GM23338 (cell line): ENCODE results near the gene GGA1. TPM values are rescaled to one million over a fixed set of nuclear protein-coding genes. Genes with fewer than 3 reads are reported as not detected.
A peak's percentile ranks its signal among the peaks of the same experiment; 100 is the strongest.

Experiments
- ATAC-seq: fragments of 200-7000 bp; cut with Tn5 transposase; 3 replicates; pipeline ENCODE4 v1.9.1; 2020
- DNase-seq: peaks from one replicate; pipeline ENCODE4 v3.0.0-alpha.2; 2015; ENCODE audit warnings: low spot score
- H2AFZ ChIP-seq: fragments of 200-600 bp; sonication (generic); 2 replicates; pipeline ENCODE4 v1.8.0; 2016; ENCODE audit warnings: antibody characterized with exemption, mild to moderate bottlenecking, moderate library complexity
- H3F3A ChIP-seq: fragments of 200-600 bp; sonication (generic); replicated peaks from 2 replicates; pipeline ENCODE4 v1.8.0; 2017; ENCODE audit warnings: antibody characterized with exemption, mixed run types, low read depth
- H3K27ac ChIP-seq: fragments of 200-600 bp; sonication (generic); 2 replicates; pipeline ENCODE4 v1.6.1; 2016; ENCODE audit warnings: low read depth
- H3K27me3 ChIP-seq: fragments of 200-600 bp; sonication (generic); 2 replicates; pipeline ENCODE4 v1.8.0; 2016; ENCODE audit warnings: mild to moderate bottlenecking, mixed run types, moderate library complexity; ENCODE audit not compliant: insufficient read depth
- H3K36me3 ChIP-seq: fragments of 200-600 bp; sonication (generic); 2 replicates; pipeline ENCODE4 v1.8.0; 2016; ENCODE audit warnings: mild to moderate bottlenecking; ENCODE audit not compliant: insufficient read depth
- H3K4me1 ChIP-seq: fragments of 200-600 bp; sonication (generic); 2 replicates; pipeline ENCODE4 v1.8.0; 2016; ENCODE audit warnings: mild to moderate bottlenecking, moderate library complexity; ENCODE audit not compliant: insufficient read depth
- H3K4me2 ChIP-seq: fragments of 200-600 bp; sonication (generic); 2 replicates; pipeline ENCODE4 v1.7.1; 2017; ENCODE audit warnings: mixed run types
- H3K4me3 ChIP-seq: fragments of 200-600 bp; sonication (generic); 2 replicates; pipeline ENCODE4 v1.6.1; 2016; ENCODE audit warnings: mixed run types
- H3K79me2 ChIP-seq: fragments of 200-600 bp; sonication (generic); replicated peaks from 2 replicates; pipeline ENCODE4 v1.8.0; 2017; ENCODE audit warnings: mild to moderate bottlenecking; ENCODE audit not compliant: insufficient read depth
- H3K9me2 ChIP-seq: fragments of 200-600 bp; sonication (generic); 2 replicates; pipeline ENCODE4 v1.8.0; 2017; ENCODE audit not compliant: insufficient read depth
- H4K20me1 ChIP-seq: fragments of 200-600 bp; sonication (generic); replicated peaks from 2 replicates; pipeline ENCODE4 v1.8.0; 2017; ENCODE audit warnings: mild to moderate bottlenecking; ENCODE audit not compliant: insufficient read depth
- H3K27ac Mint-ChIP-seq: 2 replicates; pipeline ENCODE4 v1.8.0; 2020; ENCODE audit warnings: inconsistent platforms, mild to moderate bottlenecking, moderate library complexity, mixed read lengths
- H3K27me3 Mint-ChIP-seq: 3 replicates; pipeline ENCODE4 v1.8.0; 2022; ENCODE audit warnings: low read depth, mild to moderate bottlenecking, moderate library complexity, mixed read lengths, inconsistent platforms; ENCODE audit not compliant: insufficient read depth, poor library complexity
- H3K36me3 Mint-ChIP-seq: 3 replicates; pipeline ENCODE4 v1.8.0; 2021; ENCODE audit warnings: low read depth, mild to moderate bottlenecking, inconsistent platforms, moderate library complexity, mixed read lengths
- H3K4me1 Mint-ChIP-seq: 3 replicates; pipeline ENCODE4 v1.8.0; 2020; ENCODE audit warnings: mild to moderate bottlenecking, inconsistent platforms, mixed read lengths
- H3K4me3 Mint-ChIP-seq: 3 replicates; pipeline ENCODE4 v1.8.0; 2021; ENCODE audit warnings: moderate library complexity, mild to moderate bottlenecking, inconsistent platforms, mixed read lengths
- H3K9me3 Mint-ChIP-seq: 3 replicates; pipeline ENCODE4 v1.8.0; 2020; ENCODE audit warnings: moderate library complexity, mild to moderate bottlenecking, inconsistent platforms, mixed read lengths
- EZH2 ChIP-seq: fragments of 200-600 bp; sonication (generic); IDR thresholded peaks from one replicate; pipeline ENCODE4 v1.8.0; 2017; ENCODE audit warnings: antibody characterized with exemption, mild to moderate bottlenecking, low read depth; ENCODE audit not compliant: unreplicated experiment
- EZH2phosphoT487 ChIP-seq: fragments of 200-600 bp; sonication (generic); IDR thresholded peaks from one replicate; pipeline ENCODE4 v1.8.1; 2018; ENCODE audit warnings: antibody characterized with exemption; ENCODE audit not compliant: unreplicated experiment
- ZNF331 ChIP-seq: fragments of 250-450 bp; sonication (Bioruptor Pico); IDR thresholded peaks from 2 replicates; pipeline ENCODE4 v1.5.0; 2020; ENCODE audit warnings: low read depth, mild to moderate bottlenecking, moderate library complexity
- polyA plus RNA-seq: library from polyadenylated mRNA; unstranded; fragments of >200 nt; fragmentation: Nextera tagmentation; extraction: Ambion mirVana; gene quantifications from 2 replicates; pipeline ENCODE4 v1.2.1, GENCODE V29; 2016
- total RNA-seq: library from RNA; depleted of rRNA; stranded (reverse); fragments of >200 nt; shearing (Covaris generic); gene quantifications from 2 replicates; pipeline ENCODE4 v1.2.3, GENCODE V29; 2014
- TF ChIP-seq, protein P1 (sequence below): IDR thresholded peaks from one replicate; pipeline ENCODE4 v1.6.1; 2018; ENCODE audit warnings: antibody characterized with exemption; ENCODE audit not compliant: unreplicated experiment

Gene GGA1
- total and polyA plus RNA-seq, 2 experiments from 2014 or later: 36.9 to 57.1 TPM

DNA sequence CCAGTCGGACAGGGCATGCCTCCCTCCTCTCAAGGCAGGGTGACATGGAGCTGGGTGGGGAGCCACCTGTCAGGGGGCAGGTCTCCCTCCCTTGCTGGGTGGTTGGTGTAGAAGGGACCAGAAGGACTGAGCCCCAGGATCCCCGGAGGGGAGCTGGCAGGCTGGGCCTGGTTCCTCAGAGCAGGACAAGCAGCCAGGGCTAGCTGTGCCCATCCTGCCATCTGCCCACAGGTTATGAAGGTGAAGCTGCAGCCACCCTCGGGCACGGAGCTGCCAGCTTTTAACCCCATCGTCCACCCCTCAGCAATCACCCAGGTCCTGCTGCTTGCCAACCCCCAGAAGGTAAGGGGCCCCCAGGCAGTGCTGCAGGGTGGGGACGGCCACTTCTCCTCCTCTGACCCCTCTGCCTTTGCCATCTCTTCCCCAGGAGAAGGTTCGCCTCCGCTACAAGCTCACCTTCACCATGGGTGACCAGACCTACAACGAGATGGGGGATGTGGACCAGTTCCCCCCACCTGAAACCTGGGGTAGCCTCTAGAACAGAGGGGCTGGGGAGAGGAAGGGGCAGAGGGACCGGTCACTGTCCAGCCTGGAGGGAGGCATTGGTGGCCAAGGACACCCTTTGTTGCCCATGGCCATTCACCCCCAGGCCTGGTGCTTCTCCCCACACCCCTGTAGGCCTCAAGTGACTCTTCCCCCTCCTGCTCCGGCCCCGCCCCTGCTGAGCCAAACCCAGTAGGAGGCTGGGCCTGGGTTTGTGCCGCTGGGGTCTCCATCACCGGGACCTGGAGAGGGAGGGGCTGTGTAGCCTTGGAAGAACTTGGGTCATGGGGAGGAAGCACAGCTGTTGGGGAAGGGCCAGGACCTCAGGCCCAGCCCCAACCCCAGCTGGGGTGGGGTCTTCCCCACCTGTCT, 23.8 kb downstream of the GGA1 start:
- no peaks in the 10 kb centered on the region for H3K36me3 ChIP-seq
- peaks cover 19% of the 10 kb centered on the region for H3F3A ChIP-seq
- H3K9me2 ChIP-seq: no peaks in the 10 kb centered on the region
- no peaks in the 10 kb centered on the region for H3K27me3 ChIP-seq
- H2AFZ ChIP-seq: no peak overlapping the region
- Mint-ChIP-seq H3K36me3 (no peaks in the 10 kb centered on the region), H3K27me3 (peaks cover 16% of the 10 kb centered on the region), H3K27ac (no peak overlapping the region), H3K4me3 (no peak overlapping the region), H3K4me1 (peaks cover 28% of the 10 kb centered on the region), H3K9me3 (no peaks in the 10 kb centered on the region)
- no peaks in the 10 kb centered on the region for H3K79me2 ChIP-seq
- no peak for ATAC-seq
- H4K20me1 ChIP-seq: no peaks in the 10 kb centered on the region; the same call in 1 of the 2 replicates
- peaks cover 27% of the 10 kb centered on the region for H3K4me1 ChIP-seq
- no peak for TF ChIP-seq EZH2
- DNase-seq: no peak
- H3K4me3 ChIP-seq: no peak overlapping the region
- no peak overlapping the region for H3K27ac ChIP-seq
- peak overlapping the region; percentile 79; the same call in 1 of the 2 replicates for H3K4me2 ChIP-seq

DNA sequence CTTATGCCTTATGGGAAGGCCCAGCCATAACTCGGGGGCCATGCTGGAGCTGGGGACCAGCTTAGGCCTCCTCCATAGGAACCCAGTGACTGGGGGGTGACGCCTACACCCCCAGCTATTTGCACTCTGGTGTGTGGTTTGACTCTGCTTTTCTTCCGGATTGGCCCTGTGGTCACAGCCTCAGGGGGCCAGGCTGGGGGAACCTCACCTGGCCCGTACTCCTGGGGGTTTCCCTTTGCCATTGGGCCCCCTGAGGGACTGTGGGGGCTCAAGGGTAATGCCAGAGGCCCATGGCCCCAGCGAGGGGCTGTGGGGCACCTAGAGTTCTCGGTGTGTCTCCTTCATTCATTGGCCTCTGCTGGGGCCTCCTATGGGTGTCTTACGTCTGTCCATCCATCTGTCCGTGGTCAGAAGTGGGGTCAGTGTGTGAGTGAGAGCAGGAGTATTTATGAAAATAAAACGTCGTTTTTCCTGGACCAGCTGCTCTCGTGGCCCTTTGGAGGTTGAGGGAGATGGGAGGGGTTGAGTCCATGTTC, 24.5 kb downstream of the GGA1 start:
- Histone ChIP-seq H3K9me2 (no peaks in the 10 kb centered on the region), H3K79me2 (no peaks in the 10 kb centered on the region), H3K4me1 (peaks cover 27% of the 10 kb centered on the region), H3K27me3 (no peaks in the 10 kb centered on the region), H3K27ac (peak overlapping the region; percentile 90), H3K4me2 (peak overlapping the region; percentile 79), H3K4me3 (peak overlapping the region; percentile 49), H4K20me1 (no peaks in the 10 kb centered on the region; the same call in 1 of the 2 replicates), H3F3A (peaks cover 26% of the 10 kb centered on the region), H3K36me3 (no peaks in the 10 kb centered on the region), H2AFZ (no peak overlapping the region)
- DNase-seq (no peak), ATAC-seq (no peak)
- Mint-ChIP-seq H3K27me3 (peaks cover 20% of the 10 kb centered on the region), H3K4me1 (peaks cover 33% of the 10 kb centered on the region), H3K36me3 (no peaks in the 10 kb centered on the region), H3K27ac (peak overlapping the region; percentile 87), H3K9me3 (no peaks in the 10 kb centered on the region), H3K4me3 (no peak overlapping the region; the same call in 2 of the 3 replicates)
- TF ChIP-seq ZNF331 (CRISPR knock-in tag) (no peak), EZH2phosphoT487 (no peak), EZH2 (no peak)
- TF ChIP-seq, protein P1, sequence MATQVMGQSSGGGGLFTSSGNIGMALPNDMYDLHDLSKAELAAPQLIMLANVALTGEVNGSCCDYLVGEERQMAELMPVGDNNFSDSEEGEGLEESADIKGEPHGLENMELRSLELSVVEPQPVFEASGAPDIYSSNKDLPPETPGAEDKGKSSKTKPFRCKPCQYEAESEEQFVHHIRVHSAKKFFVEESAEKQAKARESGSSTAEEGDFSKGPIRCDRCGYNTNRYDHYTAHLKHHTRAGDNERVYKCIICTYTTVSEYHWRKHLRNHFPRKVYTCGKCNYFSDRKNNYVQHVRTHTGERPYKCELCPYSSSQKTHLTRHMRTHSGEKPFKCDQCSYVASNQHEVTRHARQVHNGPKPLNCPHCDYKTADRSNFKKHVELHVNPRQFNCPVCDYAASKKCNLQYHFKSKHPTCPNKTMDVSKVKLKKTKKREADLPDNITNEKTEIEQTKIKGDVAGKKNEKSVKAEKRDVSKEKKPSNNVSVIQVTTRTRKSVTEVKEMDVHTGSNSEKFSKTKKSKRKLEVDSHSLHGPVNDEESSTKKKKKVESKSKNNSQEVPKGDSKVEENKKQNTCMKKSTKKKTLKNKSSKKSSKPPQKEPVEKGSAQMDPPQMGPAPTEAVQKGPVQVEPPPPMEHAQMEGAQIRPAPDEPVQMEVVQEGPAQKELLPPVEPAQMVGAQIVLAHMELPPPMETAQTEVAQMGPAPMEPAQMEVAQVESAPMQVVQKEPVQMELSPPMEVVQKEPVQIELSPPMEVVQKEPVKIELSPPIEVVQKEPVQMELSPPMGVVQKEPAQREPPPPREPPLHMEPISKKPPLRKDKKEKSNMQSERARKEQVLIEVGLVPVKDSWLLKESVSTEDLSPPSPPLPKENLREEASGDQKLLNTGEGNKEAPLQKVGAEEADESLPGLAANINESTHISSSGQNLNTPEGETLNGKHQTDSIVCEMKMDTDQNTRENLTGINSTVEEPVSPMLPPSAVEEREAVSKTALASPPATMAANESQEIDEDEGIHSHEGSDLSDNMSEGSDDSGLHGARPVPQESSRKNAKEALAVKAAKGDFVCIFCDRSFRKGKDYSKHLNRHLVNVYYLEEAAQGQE: no peak
